T-helper 17 cell (primary cell): Measurements from ENCODE around the gene TMEM266. TPM values are rescaled to one million over a fixed set of nuclear protein-coding genes. Genes with fewer than 3 reads are reported as not detected.
A peak's percentile ranks its signal among the peaks of the same experiment; 100 is the strongest.

Experiments used
- ATAC-seq: fragments of 150-1000 bp; cut with Tn5 transposase; 2 replicates; pipeline ENCODE4 v1.10.0; 2021; ENCODE audit warnings: mild to moderate bottlenecking, moderate library complexity
- DNase-seq, 3 donors: peaks; one replicate each; pipeline versions ENCODE4 v3.0.0 to v3.0.0-alpha.2; 2020 to 2021
- H3K9me3 ChIP-seq: one replicate; pipeline ENCODE4 v1.7.0; 2013; ENCODE audit warnings: low read length, mild to moderate bottlenecking; ENCODE audit not compliant: control insufficient read depth, poor library complexity, severe bottlenecking
- H3K27ac Mint-ChIP-seq: one replicate; pipeline ENCODE4 v1.8.0; 2022; ENCODE audit warnings: mild to moderate bottlenecking, moderate library complexity, mixed read lengths
- H3K27me3 Mint-ChIP-seq: one replicate; pipeline ENCODE4 v1.8.0; 2022; ENCODE audit warnings: mixed read lengths
- H3K36me3 Mint-ChIP-seq: one replicate; pipeline ENCODE4 v1.8.0; 2022; ENCODE audit warnings: low read depth, mixed read lengths
- H3K4me1 Mint-ChIP-seq: one replicate; pipeline ENCODE4 v1.8.0; 2022; ENCODE audit warnings: mild to moderate bottlenecking, mixed read lengths
- H3K4me3 Mint-ChIP-seq: one replicate; pipeline ENCODE4 v1.8.0; 2022; ENCODE audit warnings: mild to moderate bottlenecking, moderate library complexity, mixed read lengths
- total RNA-seq, 4 donors: library from RNA in 2 of 4; stranded (reverse) in 2 of 4; gene quantifications; one replicate each; pipeline ENCODE4 v1.2.3 and lab custom pipeline; 2022 to 2026

TMEM266 gene
- total RNA-seq, 2 donors from 2014 or later, result not detected

DNA sequence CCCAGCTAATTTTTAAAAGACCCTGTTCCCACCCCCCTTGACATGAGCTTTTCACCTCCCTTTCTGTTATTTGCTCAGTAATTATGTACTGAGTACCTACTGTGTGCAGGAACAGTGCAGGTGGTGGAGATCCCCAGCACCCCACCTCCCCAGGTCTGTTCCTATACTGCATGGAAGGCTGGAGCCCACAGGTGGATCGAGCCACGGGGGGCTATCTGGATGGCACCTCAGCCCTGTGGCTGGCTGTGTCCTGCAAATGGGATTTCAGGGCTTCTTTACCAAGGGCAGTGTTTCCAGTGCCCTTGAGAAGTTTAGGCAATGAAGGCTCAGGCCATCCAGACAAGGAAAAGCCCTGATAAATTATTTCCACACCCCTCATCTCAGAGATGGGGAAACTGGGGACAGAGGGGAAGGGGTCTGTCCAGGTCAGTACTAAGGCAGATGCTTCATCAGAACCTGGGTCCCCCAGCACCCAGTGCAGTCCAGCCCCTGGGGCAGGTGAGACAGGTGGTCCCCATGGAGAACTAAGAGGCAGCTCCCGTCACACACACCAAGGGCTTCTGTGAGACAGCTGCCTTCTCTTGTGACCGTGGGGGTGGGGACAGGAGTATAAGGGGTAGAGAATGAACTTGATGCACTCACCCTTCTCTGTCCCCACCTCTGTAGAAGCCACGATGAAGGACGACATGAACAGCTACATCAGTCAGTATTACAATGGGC lies 141.9 kb downstream of the TMEM266 start:
- no peaks in the 10 kb centered on the region for H3K9me3 ChIP-seq
- no peak for ATAC-seq
- DNase-seq, result no peak
- no peaks in the 10 kb centered on the region for H3K27me3 Mint-ChIP-seq
- no peak overlapping the region for H3K4me3 Mint-ChIP-seq
- H3K27ac Mint-ChIP-seq, result peak overlapping the region; percentile 74
- peaks cover 6% of the 10 kb centered on the region for H3K4me1 Mint-ChIP-seq
- no peaks in the 10 kb centered on the region for H3K36me3 Mint-ChIP-seq

DNA sequence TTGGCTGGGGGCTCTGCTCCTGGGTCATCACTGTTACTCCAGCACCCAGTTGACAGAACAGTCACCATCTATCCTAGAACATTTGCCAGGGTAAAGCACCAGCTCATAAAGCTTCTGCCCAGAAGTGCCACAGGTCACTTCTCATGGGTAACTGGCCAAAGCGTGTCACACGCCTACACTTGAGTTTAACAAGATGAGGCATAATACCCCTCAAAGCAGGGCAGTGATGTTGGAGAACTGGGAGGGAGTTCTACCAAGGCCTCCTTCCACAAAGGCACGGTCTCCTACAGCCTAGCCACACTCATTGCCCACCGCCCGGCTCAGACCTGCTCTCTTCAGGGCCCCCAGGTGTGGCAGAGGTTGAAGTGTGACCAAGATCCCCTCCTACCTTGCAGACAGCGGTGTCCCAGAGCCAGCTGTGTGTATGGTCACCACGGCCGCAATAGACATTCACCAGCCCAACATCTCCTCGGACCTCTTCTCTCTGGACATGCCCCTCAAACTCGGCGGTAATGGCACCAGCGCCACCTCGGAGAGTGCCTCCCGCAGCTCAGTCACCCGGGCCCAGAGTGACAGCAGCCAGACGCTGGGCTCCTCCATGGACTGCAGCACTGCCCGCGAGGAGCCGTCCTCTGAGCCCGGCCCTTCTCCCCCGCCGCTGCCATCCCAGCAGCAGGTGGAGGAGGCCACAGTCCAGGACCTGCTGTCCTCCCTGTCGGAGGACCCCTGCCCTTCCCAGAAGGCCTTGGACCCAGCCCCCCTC lies 143.7 kb downstream of the TMEM266 start:
- DNase-seq, result no peak
- no peak overlapping the region for H3K4me3 Mint-ChIP-seq

DNA sequence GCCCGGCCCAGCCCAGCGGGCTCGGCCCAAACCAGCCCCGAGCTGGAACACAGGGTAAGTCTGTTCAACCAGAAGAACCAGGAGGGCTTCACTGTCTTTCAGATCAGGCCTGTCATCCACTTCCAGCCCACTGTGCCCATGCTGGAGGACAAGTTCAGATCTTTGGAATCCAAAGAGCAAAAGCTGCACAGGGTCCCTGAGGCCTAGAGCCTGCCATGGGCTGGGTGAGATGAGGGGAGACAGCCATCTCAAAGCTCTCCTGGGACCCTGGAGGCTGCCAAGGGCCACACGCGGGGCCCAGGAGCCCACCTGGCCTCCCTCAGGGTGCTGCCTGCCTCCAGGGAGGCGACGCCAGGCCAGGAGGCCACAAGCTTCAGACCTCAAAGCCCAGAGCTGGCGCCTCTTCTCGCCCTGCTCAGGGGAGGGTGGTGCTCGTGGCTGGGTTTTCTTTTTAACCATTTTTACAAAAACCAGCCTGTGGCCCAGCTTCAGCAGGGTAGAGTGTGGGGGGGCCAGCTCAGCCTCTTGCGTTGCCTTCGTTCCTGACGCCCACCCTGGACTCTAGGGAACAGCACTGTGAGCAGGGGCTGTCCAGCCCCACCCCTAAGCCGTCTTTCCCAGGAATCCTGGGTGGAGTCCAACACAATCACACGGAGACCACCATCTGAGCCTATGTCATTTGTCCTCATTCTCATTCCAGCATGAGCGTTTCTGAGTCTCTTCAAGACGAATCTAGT lies 144.5 kb downstream of the TMEM266 start:
- Mint-ChIP-seq H3K27me3 (no peaks in the 10 kb centered on the region), H3K4me1 (peaks cover 3% of the 10 kb centered on the region), H3K36me3 (peaks cover 2% of the 10 kb centered on the region), H3K4me3 (no peak overlapping the region), H3K27ac (no peak overlapping the region)
- no peaks in the 10 kb centered on the region for H3K9me3 ChIP-seq
- DNase-seq (no peak), ATAC-seq (no peak)

More for the DNA sequence above, 143.7 kb downstream of the TMEM266 start:
- Mint-ChIP-seq H3K36me3 (peaks cover 2% of the 10 kb centered on the region), H3K27ac (no peak overlapping the region), H3K4me1 (peaks cover 3% of the 10 kb centered on the region), H3K27me3 (no peaks in the 10 kb centered on the region)
- no peak for ATAC-seq
- H3K9me3 ChIP-seq, result no peaks in the 10 kb centered on the region

DNA sequence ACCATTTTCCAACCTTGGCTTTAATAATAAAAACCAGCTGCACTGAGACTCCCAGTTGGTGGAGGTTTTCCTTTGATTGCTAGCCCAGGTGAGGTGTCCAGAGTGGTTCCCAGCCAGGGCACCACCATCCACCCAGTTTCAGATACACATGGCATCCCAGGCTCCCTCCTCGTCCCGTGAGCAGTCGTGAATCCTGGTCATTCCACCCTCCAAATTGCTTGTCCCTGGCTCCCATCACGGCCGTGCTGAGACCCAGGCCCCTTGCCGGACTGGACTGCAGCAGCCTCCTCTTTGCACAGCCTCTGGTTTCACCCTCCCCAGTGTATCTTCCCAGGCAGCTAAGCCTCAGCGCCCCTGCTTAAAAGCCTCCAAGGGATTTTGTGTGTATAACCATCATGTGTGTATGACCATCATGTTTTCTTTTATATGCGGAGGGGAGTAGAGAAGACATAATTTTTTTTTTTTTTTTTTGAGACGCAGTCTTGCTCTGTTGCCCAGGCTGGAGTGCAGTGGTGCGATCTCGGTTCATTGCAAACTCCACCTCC lies 145.2 kb downstream of the TMEM266 start:
- DNase-seq, result no peak
- no peak for ATAC-seq
- H3K4me1 Mint-ChIP-seq, result peaks cover 4% of the 10 kb centered on the region
- H3K4me3 Mint-ChIP-seq, result no peak overlapping the region
- no peaks in the 10 kb centered on the region for H3K9me3 ChIP-seq
- no peak overlapping the region for H3K27ac Mint-ChIP-seq
- no peaks in the 10 kb centered on the region for H3K27me3 Mint-ChIP-seq
- peaks cover 2% of the 10 kb centered on the region for H3K36me3 Mint-ChIP-seq

DNA sequence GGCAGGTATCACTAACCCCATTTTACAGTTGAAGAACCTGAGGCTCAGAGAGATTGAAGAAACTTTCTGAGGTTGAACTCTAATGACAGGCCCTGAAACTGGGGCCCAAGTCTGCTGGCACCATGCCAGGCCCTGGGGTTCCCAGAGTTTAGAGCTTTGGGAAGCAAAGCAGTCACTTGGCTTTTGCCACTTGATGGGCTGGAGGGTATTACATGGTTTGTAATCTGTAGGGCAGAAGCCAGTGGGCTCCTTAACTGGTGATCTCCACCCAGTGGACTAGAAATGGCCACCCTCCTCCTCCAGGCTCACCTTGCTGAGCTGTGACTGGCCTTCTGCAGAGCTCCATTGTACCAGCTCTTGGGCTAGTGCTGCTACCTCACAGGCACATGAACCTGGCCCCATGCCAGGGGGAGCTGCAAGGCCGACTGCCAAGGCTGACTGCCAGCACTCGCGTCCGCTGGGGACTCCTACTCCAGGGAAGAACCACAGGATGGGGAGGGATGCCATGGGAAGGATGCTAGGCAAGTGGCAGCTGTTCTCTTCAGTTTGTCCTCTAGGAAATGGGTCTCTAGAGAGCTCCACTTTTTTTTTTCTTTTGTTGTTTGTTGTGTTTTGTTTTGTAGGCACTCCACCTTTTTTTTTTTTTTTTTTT lies 146.7 kb downstream of the TMEM266 start:
- peaks cover 2% of the 10 kb centered on the region for H3K36me3 Mint-ChIP-seq
- no peak for ATAC-seq
- no peak overlapping the region for H3K4me3 Mint-ChIP-seq
- H3K4me1 Mint-ChIP-seq, result peaks cover 2% of the 10 kb centered on the region
- DNase-seq, result no peak
- H3K27me3 Mint-ChIP-seq, result no peaks in the 10 kb centered on the region
- H3K27ac Mint-ChIP-seq, result no peak overlapping the region
- no peaks in the 10 kb centered on the region for H3K9me3 ChIP-seq

DNA sequence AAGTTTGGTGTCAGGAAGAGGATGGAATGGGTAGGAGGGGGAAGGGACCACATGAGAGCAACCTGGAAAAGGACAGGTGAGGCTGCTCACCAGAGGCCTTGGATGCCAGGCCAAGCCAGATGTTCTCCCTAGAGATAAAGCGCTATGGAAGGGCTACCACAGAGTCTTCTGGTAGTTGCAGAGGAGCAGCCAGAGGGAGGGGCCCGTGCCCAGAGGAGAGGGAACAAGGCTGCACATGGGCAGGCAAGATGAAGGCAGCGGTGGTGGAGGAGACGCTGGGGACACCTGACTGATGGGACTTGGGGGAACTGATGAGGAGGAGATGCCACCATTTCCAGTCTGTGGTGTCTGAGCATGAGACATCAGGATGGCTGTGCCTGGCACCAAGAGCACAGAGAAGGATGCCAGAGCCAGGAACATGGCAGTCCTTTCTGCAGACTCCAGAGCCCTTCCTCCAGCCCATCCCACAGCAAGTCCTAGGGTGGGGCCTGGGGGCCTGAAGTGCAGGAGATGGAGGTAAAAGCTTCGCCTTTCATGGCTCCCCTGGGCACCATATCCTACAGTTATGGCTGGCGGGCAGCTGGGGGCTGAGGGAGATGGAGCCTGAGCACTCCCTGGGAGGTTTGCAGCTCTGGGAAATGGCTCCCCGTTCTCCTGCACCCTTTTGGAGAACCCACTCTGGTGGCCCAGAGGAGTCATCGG lies 148.4 kb downstream of the TMEM266 start:
- H3K4me3 Mint-ChIP-seq, result no peak overlapping the region
- no peaks in the 10 kb centered on the region for H3K27me3 Mint-ChIP-seq
- no peaks in the 10 kb centered on the region for H3K9me3 ChIP-seq
- H3K4me1 Mint-ChIP-seq, result peaks cover 2% of the 10 kb centered on the region
- no peak for DNase-seq
- no peak overlapping the region for H3K27ac Mint-ChIP-seq
- no peak for ATAC-seq
- peaks cover 2% of the 10 kb centered on the region for H3K36me3 Mint-ChIP-seq

DNA sequence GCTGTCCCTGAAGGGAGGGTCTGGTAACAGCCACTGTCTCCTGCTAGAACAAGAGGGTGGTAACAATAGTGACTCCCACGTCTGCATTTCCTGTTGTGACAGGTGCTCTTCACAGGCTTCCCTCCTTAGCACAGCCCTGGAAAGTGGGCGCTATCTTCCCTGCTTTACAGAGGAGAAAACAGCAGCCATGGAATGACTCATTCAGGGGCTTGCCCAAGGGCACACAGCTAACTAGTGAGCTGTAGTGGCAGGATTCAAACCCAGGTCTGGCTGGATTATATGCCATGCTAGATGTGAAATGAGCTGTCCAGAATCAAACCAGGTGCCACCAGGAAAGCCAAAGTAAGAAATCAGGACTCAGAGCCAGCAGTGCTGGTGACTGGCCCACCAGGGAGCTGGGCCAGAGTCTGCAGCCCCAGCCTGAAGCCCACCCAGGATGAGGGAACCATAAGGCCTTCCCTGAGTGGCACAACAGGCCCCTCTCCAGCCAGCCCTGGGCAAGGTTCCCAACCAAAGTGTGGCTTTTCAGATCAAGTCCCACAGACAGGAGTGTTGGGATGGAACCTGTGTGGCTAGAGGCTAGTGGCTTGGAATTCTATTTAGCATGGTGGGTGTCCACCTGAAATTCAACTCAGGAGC lies 149.1 kb downstream of the TMEM266 start:
- ATAC-seq (no peak), DNase-seq (no peak)
- Mint-ChIP-seq H3K4me3 (no peak overlapping the region), H3K36me3 (peaks cover 5% of the 10 kb centered on the region), H3K4me1 (peaks cover 2% of the 10 kb centered on the region), H3K27ac (no peak overlapping the region), H3K27me3 (no peaks in the 10 kb centered on the region)
- H3K9me3 ChIP-seq, result no peaks in the 10 kb centered on the region

DNA sequence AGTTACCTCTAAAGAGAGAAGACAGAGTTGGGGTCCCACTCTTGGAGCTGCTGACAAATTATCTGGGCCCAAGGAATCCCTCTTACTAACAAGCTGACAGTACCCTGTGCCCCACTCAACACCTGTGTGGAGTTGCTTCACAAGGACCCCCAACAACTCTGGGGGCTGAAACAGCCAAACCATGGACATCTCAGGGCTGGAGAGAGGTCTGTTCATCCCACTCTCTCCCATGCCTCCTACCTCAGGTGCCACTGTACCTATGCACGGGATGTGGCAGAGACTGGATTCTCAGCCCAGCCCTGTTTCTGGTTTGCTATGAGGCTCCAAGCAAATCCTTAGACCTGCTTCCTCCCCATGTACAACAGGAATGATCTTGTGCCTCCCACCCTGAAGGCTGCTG lies 149.7 kb downstream of the TMEM266 start:
- Mint-ChIP-seq H3K4me1 (peaks cover 2% of the 10 kb centered on the region), H3K27me3 (no peaks in the 10 kb centered on the region), H3K27ac (no peak overlapping the region), H3K4me3 (no peak overlapping the region), H3K36me3 (peaks cover 5% of the 10 kb centered on the region)
- no peak for ATAC-seq
- DNase-seq, result no peak
- no peaks in the 10 kb centered on the region for H3K9me3 ChIP-seq

DNA sequence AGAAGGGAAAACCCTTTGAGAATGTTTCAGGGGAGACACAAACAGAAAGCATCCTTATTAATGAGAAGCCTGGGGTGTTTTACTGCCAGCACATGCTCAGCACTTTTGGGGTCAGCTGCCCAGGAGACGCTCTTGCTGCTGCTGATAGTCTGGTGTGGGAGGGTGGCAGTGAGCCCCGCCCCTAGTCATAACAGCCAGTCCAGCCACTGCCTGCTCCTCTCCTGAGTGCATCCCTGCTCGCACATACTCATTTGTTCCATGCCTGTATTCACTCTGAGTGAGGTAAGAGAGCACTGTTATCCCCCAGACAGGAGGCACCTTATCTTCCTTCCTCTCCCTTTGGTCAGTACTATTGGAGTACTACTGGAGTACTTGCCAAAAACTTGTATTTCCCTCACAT lies 150.2 kb downstream of the TMEM266 start:
- peaks cover 5% of the 10 kb centered on the region for H3K36me3 Mint-ChIP-seq
- no peak for DNase-seq
- H3K27ac Mint-ChIP-seq, result no peak overlapping the region
- ATAC-seq, result no peak
- no peak overlapping the region for H3K4me3 Mint-ChIP-seq
- H3K27me3 Mint-ChIP-seq, result no peaks in the 10 kb centered on the region
- peaks cover 2% of the 10 kb centered on the region for H3K4me1 Mint-ChIP-seq
- H3K9me3 ChIP-seq, result no peaks in the 10 kb centered on the region

DNA sequence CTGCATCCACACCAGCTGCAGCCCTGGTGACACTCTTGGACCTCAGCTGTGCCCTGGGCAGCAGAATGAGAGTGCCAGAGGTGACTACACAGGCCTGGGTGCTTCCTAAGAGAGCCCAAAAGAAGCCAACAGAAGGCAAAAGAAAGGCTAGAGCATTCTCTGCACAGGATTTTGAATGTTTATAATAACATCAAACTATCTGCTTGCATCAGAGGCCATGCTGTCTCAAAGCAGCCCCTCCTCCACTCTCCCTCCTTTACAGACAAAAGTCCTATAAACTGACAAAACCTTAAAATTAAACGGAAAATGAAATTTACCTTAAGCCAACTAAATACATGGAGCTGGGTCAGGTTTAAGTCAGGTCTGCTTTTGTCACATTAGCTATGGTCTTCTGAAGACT lies 155.8 kb downstream of the TMEM266 start:
- H3K9me3 ChIP-seq, result no peaks in the 10 kb centered on the region
- DNase-seq (no peak), ATAC-seq (no peak)
- Mint-ChIP-seq H3K27me3 (no peaks in the 10 kb centered on the region), H3K4me1 (peaks cover 13% of the 10 kb centered on the region), H3K27ac (no peak overlapping the region), H3K36me3 (peaks cover 15% of the 10 kb centered on the region), H3K4me3 (no peak overlapping the region)

DNA sequence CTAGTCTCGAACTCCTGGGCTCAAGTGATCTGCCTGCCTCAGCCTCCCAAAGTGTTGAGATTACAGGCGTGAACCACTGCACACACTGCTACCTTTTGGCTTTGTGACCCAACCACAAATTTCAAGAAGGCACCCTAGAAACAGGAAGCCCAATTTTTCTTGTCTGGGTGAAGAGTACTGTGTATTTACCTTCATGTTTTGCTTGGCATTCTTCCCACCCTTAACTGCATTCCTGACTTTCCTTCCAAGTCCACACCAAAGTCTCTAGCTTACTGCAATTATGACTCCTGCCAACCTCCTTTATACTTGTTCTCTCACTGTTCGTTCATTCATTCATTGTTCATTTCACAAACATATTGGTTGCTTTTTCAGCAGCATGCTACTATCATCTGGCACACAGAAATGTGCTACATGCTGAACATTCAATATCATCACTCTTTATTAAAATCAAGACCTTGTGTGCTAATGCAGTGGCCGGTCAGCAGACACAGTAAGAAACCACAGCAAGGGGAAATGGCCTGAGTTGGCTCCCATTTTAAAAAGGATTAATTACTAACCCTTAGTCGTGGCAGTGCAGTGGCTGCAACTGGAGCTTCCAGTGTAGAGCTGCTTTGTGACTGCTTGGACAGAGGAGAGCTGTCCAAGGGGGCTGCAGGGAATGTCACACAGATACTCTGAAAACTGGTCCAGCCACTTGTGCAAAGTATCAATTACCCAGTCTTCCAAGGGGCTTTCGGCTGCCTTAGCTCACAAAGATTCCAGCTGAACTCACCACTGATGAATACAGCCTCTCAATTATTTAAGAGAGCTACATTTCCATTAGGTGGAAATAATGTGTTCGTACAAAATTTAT lies 157.5 kb downstream of the TMEM266 start:
- Mint-ChIP-seq H3K36me3 (peaks cover 15% of the 10 kb centered on the region), H3K27ac (no peak overlapping the region), H3K27me3 (no peaks in the 10 kb centered on the region), H3K4me1 (peaks cover 17% of the 10 kb centered on the region), H3K4me3 (no peak overlapping the region)
- DNase-seq (no peak), ATAC-seq (no peak)
- no peaks in the 10 kb centered on the region for H3K9me3 ChIP-seq
